ENCODE results near the gene JPH4.
"Not testable (repeated sequence)": the region's sequence is repeated elsewhere in the genome, so short reads cannot be mapped to it uniquely, and the experiment has no call there.

The JPH4 gene

GRCh38 chr14:23609411-23610089, 31.0 kb upstream of the JPH4 start:
- not testable (repeated sequence) for DNase-seq (ENCODE audit: extremely low read depth in 1 of 2, low read depth in 1 of 2)

- no peak for DNase-seq (ENCODE audit: extremely low read depth in 1 of 2, low read depth in 1 of 2)
Measured at GRCh38 chr14:23609001-23609400, 30.4 kb upstream of the JPH4 start.

DNA sequence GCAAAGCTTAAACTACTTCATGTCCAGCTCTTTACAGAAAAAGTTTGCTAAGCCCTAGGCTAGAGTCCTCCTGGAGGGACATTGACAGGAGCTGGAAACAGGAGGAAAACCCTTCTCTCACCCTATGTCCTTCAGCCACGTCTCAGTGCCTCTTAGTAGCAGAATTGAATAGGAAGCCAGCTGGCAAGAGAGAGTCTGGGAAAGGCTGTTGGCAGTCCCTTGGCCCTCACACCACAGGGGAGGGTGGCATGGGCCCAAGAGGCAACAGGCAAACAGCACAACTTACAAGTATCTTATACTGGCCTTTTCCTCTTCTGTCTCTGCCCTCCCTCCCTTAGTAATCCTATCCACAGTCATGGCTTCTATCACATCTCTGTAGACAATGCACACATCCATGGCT, 29.9 kb upstream of the JPH4 start:
- no peak for DNase-seq (ENCODE audit: extremely low read depth in 1 of 2, low read depth in 1 of 2)

- DNase-seq (ENCODE audit: extremely low read depth in 1 of 2, low read depth in 1 of 2): peak in 1 of 2 donors; percentile 33
Measured at GRCh38 chr14:23605931-23606585, 27.5 kb upstream of the JPH4 start.

DNA sequence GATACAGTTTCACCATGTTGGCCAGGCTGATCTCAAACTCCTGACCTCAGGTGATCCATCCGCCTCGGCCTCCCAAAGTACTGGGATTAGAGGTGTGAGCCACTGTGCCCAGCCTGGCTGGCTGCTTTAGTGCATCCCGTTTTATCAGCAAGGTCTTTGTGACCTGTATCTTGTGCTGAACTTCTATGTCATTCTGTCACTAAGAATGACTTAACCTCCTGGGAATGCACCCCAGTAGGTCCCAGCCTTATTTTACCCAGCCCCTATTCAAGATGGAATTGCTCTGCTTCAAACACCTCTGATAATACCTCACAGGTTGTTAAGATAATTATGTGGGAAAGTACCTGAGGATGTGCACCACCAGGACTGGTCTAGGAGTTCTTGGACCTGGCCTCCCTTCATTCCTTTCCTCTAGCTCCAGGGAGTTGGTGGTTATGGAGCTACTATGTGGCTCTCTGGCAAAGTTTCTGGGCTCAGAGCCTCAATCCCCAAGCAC, 26.1 kb upstream of the JPH4 start:
- no peak for DNase-seq (ENCODE audit: extremely low read depth in 1 of 2, low read depth in 1 of 2)

GRCh38 chr14:23604148-23604547, 25.6 kb upstream of the JPH4 start:
- no peak for DNase-seq (ENCODE audit: extremely low read depth in 1 of 2, low read depth in 1 of 2)

- no peak for DNase-seq (ENCODE audit: extremely low read depth in 1 of 2, low read depth in 1 of 2)
Measured at GRCh38 chr14:23603103-23603502, 24.5 kb upstream of the JPH4 start.

DNA sequence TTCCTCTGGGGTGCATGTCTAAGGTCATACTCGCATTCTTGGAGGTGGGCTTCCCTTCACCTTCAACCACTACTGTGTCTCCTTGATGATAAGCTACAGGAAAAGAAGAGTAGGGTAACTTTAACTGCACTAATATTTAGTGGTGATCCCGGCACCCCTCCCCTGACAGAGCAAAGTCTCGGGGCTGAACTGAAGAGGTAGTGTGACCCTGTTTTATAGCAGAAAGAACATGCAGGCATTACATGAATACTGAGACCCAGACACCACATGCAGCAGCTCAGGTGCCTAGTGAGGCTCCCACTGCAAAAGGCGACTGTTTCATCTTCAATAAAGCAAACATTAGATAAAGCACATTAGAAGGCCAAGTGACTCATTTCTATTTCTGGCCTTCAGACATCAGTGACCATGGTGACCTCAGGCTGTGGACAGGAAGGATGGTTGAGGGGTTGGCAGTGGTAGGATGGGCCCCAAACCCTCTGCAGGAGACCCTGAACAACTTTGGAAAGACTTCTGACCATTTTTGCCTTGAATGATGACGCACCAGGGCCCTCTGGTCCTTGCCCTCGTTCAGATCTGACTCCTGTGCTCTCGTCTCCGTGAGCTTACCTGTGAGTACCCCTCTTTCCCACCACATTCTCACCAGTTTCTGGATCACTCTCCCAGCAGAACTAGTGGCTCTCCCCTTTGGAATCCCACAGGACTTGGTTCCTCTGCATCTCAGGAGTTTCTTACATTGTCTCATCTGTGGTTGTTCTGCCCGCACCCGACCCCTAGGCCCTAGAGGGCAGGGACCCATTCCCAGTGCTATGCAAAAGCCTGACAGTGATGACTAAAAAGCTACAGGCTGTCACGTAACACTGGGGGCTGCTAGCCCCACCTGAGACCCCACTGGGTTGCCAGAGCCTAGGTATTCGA, 23.8 kb upstream of the JPH4 start:
- DNase-seq (ENCODE audit: extremely low read depth in 1 of 2, low read depth in 1 of 2): no peak

DNA sequence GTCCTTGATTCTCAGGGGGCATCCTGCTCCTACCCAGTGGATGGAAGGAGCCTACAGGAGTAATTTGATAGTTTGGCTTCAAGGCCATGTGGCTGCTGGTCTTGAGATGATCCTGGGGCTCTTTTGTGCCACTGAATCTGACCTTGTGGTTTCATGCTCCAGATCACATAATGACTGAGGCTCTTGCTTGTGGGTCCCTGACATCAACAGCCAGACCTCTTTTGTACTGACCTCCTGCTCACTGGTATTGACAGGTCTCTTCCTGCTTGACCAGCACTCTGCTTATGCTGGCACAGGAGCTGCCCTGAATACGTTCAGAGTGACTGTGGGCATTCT, 23.2 kb upstream of the JPH4 start:
- no peak for DNase-seq (ENCODE audit: extremely low read depth in 1 of 2, low read depth in 1 of 2)

GRCh38 chr14:23601424-23601823, 22.8 kb upstream of the JPH4 start:
- DNase-seq (ENCODE audit: extremely low read depth in 1 of 2, low read depth in 1 of 2): no peak

GRCh38 chr14:23600806-23601205, 22.2 kb upstream of the JPH4 start:
- DNase-seq (ENCODE audit: extremely low read depth in 1 of 2, low read depth in 1 of 2): no peak

GRCh38 chr14:23600322-23600707, 21.7 kb upstream of the JPH4 start:
- no peak for DNase-seq (ENCODE audit: extremely low read depth in 1 of 2, low read depth in 1 of 2)

GRCh38 chr14:23594191-23594590, 15.6 kb upstream of the JPH4 start:
- DNase-seq (ENCODE audit: extremely low read depth in 1 of 2, low read depth in 1 of 2): not testable (repeated sequence)

DNA sequence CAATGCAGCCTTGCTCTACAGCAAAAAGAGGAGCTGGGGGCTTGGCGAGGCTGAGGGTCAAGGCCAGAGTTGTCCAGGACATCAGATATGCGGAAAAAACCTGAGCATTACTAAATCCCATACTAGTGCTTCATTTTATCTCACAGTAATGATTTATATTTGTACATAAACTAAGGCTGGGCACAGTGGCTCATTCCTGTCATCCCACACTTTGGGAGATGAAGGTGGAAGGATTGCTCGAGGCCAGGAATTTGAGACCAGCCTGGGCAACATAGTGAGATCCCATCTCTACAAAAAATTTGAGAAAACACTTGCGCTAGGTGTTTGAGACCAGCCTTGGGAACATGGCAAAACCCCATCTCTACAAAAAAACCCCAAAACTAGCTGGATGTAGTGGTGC, 11.6 kb upstream of the JPH4 start:
- no peak for DNase-seq (ENCODE audit: extremely low read depth in 1 of 2, low read depth in 1 of 2)

- DNase-seq (ENCODE audit: extremely low read depth in 1 of 2, low read depth in 1 of 2): no peak
Measured at GRCh38 chr14:23589606-23590005, 11.0 kb upstream of the JPH4 start.

DNA sequence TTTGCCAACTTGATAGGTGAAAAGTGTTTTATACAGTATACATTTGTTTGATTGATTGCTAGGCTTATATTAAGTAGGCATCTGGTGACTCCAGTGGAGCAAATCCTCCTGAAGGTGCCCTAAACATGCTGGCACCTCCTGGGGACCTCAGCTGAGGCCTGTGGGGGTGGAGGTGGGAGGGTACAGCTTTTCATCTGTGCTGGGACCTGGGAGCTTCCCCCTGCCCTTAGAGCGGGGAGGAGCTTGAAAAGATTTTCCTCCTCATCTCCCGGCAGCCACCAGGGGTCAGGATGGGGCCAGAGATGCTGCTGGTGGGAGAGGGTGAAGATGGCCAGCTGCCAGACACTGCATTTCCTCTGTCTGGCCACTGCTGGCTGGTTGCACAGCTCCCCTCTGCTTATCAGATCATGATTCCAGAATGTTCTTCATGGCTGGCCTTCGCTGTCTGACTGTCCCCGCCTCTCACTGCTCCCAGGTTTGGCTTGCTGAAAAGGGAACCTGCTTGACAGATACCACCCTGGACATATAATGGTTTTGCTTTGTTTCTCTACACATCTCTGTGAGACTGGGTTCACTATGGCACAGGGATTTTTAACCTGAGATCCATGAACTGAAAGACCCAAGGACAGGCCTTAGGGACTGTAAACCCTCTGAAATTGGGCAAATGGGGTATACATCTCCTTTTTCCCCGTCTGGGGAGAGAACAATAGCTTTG, 10.5 kb upstream of the JPH4 start:
- DNase-seq (ENCODE audit: extremely low read depth in 1 of 2, low read depth in 1 of 2): peak; percentile 55 to 78

DNA sequence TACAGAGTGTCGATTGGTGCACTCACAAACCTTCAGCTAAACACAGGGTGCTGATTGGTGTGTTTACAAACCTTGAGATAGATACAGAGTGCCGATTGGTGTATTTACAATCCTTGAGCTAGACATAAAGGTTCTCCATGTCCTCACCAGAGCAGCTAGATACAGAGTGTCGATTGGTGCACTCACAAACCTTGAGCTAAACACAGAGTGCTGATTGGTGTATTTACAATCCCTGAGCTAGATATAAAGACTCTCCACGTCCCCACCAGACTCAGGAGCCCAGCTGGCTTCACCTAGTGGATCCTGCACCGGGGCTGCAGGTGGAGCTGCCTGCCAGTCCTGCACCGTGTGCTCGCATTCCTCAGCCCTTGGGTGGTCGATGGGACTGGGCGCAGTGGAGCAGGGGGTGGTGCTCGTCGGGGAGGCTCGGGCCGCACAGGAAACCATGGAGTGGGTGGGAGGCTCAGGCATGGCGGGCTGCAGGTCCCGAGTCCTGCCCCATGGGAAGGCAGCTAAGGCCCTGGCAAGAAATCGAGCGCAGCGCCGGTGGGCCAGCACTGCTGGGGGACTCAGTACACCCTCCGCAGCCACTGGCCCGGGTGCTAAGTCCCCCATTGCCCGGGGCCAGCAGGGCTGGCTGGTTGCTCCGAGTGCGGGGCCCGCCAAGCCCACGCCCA, 6.1 kb upstream of the JPH4 start:
- not testable (repeated sequence) for DNase-seq (ENCODE audit: extremely low read depth in 1 of 2, low read depth in 1 of 2)

GRCh38 chr14:23583761-23584526, 5.4 kb upstream of the JPH4 start:
- not testable (repeated sequence) for DNase-seq (ENCODE audit: extremely low read depth in 1 of 2, low read depth in 1 of 2)

DNA sequence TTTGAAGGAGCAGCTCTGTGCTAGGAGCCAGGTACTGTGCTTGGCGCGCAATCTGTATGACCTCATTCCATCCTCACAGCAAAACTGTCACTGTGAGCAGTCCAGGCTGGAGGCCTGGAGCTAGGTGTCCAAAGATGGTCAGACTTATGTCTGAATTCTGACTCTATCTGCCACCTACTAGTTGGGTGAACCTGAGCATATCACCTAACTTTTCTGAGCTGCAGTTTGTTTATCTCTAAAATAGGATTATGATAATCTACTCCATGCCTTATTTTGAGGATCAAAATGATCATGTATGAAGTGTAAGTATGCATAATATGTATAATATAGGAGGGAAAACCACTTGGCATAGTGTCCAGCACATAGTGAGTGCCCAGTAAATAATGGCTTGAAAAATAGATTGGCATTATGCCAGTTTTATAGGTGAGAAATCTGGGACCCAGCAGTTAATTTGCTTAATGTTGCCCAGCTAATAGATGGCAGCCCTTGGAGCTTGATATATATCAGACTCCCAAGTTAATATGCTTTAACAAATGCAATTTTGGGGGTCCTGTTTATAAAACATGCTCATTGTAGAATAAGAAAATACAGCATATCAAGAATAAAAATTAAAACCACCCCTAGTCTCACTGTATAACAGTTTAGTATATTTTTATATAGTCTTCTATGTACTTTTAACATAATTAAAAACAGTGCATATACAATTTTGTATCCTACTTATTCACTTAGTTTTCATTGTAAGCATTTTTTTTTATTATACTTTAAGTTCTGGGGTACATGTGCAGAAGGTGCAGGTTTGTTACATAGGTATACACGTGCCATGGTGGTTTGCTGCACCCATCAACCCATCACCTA, 4.5 kb upstream of the JPH4 start:
- DNase-seq (ENCODE audit: extremely low read depth in 1 of 2, low read depth in 1 of 2): no peak
